NB4 (cell line): ENCODE measurements around the gene ZFP36L1.

Source experiments
- MYC ChIP-seq: IDR thresholded peaks from 2 replicates; pipeline ENCODE4 v1.6.1; 2011; ENCODE audit warnings: low read depth, low read length
- POLR2A ChIP-seq: IDR thresholded peaks from 2 replicates; pipeline ENCODE4 v1.6.1; 2011; ENCODE audit warnings: mild to moderate bottlenecking; ENCODE audit not compliant: insufficient read length; ENCODE audit errors: extremely low read depth
- TF ChIP-seq, protein P1 (sequence below): IDR thresholded peaks from one replicate; pipeline ENCODE4 v1.5.1; 2012; ENCODE audit warnings: low read depth, low read length
- TF ChIP-seq, protein P2 (sequence below): IDR thresholded peaks from 2 replicates; pipeline ENCODE4 v1.6.1; 2011; ENCODE audit warnings: low read depth, low read length

DNA sequence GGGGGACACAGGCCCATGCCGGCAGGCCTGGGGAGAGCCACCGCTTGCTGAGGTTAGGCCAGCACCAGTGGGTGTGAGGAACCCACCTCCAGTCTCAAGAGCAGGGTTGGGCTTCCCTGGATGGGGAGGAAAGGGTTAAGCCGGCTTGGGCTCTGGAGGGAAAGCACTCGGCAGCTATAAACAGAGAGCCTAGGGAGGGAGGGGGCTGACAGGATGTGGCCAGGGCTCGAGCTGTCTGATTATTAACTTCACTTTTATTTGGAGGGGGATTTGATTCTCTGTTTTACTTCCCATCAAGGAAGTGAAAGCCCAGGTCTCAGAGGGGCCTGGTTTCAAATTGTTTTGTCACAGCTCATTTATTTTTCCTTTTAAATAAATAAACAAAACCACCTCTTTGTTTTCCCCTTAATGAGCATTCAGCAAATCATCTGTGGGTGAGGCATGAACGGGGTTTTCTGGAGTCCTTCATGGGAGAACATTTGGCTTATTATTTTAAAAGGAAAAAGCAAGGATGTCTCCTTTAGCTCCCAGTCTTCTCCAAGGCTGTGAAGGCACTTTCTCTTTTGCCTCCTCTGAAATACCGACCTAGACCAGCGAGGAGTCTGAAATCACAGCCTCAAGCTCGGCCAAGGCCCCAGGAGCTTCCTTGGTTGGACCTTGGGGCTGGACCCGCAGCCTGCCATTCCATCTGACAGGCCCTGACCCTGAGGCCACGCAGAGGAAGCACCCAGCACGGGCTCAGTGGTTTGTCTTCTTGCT lies 21.9 kb upstream of the ZFP36L1 start:
- TF ChIP-seq, protein P1, sequence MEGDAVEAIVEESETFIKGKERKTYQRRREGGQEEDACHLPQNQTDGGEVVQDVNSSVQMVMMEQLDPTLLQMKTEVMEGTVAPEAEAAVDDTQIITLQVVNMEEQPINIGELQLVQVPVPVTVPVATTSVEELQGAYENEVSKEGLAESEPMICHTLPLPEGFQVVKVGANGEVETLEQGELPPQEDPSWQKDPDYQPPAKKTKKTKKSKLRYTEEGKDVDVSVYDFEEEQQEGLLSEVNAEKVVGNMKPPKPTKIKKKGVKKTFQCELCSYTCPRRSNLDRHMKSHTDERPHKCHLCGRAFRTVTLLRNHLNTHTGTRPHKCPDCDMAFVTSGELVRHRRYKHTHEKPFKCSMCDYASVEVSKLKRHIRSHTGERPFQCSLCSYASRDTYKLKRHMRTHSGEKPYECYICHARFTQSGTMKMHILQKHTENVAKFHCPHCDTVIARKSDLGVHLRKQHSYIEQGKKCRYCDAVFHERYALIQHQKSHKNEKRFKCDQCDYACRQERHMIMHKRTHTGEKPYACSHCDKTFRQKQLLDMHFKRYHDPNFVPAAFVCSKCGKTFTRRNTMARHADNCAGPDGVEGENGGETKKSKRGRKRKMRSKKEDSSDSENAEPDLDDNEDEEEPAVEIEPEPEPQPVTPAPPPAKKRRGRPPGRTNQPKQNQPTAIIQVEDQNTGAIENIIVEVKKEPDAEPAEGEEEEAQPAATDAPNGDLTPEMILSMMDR, result no peak
- TF ChIP-seq POLR2A, result no peak
- TF ChIP-seq, protein P2, sequence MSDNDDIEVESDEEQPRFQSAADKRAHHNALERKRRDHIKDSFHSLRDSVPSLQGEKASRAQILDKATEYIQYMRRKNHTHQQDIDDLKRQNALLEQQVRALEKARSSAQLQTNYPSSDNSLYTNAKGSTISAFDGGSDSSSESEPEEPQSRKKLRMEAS, result no peak
- no peak for TF ChIP-seq MYC
